GF-D8 (cell line): Measurements from ENCODE around the gene TNFAIP8.
A peak's percentile ranks its signal among the peaks of the same experiment; 100 is the strongest.
"Not testable (repeated sequence)": the region's sequence is repeated elsewhere in the genome, so short reads cannot be mapped to it uniquely, and the experiment has no call there.

Experiments used
- DNase-seq: peaks from one replicate; lab custom pipeline; 2025; lab: John Stamatoyannopoulos, UW

TNFAIP8 gene

DNA sequence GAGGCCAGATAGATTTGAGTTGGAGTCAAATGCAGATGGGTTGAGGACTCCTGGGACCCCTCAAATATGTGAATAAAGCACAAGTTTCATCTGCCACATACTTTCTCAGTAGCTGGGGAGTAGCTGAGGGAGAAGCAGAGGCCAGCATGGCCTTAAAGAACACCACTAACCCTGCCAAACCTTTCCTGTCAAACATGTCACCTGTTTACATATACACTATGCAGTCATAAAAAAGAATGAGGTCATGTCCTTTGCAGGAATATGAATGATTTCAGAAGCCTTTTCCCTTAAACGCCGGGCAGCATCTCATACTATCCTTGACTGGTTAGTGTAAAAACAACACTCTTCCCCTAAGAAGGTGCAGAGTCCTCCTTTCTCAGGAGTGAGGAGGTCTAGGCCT lies 71.2 kb downstream of the TNFAIP8 start:
- DNase-seq: no peak

DNA sequence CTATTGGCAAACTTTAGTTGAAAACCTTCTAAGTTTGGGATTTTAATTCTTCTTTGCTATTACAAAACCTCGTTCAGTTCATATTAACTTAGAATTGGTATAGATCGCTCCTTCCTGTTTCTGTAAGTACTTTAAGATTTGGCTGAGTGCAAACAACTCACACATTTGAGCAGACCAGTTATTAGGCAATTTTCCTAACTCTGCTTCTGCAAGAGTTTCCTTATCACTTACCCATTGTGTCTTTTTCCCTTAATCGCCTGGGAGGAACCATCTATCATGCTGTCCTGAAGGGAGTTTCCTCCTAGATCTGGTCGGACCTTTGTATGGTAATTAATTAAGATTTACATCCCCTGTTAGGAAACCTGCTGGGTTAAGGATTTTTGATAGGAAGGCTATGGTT lies 71.8 kb downstream of the TNFAIP8 start:
- DNase-seq: peak; percentile 34

DNA sequence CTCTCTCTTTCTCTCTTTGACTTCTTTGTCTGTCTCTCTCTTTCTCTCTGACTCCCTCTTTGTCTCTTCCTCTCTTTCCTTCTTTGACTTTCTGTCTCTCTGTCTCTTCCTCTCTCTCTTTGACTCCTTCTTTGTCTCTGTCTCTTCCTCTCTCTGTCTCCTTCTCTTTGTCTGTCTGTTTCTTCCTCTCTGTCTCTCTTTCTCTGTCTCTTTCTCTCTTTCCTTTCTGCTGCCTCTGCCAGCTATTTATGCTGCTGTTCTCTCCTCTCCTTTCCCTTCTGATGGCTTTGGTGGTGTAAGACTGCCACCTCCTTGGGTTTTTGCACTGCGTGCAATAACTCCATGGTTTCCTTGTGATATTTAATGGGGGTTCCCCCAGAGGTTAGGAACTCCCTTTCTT lies 72.3 kb downstream of the TNFAIP8 start:
- DNase-seq: not testable (repeated sequence)

DNA sequence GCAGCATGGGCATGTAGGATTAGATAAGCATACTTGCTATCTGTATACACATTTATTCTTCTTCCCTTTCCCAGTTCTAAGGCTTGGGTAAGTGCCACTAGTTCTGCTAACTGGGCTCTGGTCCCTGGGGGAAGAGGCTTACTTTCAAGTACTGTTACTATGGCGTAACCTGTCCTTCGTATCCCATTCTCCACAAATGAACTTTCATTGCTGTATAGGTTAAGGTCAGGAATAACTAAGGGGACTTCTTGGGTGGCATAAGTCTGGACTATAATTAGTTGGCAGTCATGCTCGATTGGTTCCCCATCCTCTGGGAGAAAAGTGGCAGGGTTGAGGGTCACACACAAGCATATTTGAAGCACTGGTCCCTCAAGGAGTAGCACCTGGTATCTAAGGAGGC lies 72.8 kb downstream of the TNFAIP8 start:
- not testable (repeated sequence) for DNase-seq

DNA sequence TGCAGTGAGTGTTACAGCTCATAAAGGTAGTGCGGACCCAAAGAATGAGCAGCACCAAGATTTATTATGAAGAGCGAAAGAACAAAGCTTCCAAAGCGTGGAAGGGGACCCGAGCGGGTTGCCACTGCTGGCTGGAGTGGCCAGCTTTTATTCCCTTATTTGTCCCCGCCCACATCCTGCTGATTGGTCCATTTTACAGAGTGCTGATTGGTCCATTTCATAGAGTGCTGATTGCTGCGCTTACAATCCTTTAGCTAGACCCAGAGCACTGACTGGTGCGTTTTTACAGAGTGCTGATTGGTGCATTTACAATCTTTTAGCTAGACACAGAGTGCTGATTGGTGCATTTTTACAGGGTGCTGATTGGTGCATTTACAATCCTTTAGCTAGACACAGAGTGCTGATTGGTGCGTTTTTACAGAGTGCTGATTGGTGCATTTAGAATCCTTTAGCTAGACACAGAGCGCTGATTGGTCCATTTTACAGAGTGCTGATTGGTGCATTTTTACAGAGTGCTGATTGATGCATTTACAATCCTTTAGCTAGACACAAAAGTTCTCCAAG lies 76.9 kb downstream of the TNFAIP8 start:
- DNase-seq: not testable (repeated sequence)

DNA sequence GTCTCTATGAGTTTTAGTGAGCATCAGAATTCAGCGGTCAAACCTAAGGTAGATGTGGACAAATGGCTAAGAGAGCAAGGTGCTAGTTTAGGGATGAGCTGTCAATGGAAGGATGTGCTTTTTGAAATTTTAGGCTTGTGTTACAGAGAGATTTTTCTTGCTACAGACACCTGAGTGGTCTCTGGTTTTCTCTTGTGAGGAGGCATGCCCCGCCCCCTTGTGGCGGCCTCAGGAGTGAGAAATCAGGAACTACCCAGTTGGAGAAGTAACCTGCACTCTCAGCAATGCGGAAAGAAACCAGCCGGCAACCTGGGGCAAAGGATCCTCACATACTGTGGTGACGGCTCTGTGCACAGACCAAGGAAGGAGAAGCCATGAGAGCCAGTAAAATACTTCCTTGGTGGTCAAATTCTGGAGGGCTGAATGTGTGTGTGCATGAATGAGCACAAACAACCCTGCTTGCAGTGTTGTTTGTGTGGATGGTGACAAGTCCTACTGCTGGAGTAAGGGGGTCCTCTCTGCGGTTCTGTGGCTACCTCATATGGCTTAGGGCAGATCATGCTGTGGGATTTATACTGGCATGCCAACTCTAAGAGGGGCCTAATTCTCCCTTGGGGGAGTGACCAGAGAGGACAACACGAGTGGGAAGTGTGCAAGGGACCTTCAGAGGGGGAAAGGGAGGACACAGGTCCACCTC lies 79.8 kb downstream of the TNFAIP8 start:
- DNase-seq: peak; percentile 34

DNA sequence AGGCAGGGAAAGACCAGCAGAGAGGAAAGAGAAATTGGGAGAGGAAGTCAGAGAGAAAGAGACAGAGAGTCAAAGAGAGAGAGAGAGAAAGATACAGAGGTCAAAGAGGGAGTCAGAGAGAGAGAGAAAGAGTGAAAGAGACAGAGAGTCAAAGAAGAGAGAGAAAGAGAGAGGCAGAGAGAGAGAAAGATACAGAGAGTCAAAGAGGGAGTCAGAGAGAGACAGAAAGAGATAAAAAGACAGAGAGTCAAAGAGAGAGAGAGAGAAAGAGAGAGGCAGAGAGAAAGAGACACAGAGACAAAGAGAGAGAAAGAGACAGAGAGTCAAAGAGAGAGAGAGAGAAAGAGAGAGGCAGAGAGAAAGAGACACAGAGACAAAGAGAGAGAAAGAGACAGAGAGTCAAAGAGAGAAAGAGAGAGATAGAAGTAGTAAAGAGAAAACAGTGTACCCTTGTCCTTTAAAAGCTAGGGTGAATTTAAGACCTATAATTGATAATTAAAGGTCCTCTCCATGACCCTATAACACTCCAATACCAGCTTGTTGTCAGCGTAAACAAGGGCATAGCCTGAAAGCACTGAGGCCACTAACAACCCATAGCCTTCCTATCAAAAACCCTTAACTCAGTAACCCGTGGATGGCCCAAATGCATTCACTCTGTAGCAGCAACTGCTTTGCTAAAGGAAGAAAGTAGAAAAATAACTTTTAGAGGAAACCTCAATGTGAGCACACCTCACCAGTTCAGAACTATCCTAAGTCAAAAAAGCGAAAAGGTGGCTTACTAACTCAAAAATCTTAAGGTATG lies 82.2 kb downstream of the TNFAIP8 start:
- DNase-seq: peak; percentile 24

DNA sequence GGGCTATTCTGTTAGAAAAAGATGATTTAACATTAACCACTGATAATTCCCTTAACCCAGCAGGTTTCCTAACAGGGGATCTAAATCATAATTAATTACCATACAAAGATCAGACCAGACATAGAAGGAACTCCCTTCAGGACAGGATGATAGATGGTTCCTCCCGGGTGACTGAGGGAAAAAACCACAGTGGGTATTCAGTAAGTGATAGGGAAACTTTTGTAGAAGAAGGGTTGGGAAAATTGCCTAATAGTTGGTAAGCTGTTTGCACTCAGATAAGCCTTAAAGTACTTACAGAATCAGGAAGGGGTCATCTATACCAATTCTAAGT lies 82.7 kb downstream of the TNFAIP8 start:
- DNase-seq: peak; percentile 73

DNA sequence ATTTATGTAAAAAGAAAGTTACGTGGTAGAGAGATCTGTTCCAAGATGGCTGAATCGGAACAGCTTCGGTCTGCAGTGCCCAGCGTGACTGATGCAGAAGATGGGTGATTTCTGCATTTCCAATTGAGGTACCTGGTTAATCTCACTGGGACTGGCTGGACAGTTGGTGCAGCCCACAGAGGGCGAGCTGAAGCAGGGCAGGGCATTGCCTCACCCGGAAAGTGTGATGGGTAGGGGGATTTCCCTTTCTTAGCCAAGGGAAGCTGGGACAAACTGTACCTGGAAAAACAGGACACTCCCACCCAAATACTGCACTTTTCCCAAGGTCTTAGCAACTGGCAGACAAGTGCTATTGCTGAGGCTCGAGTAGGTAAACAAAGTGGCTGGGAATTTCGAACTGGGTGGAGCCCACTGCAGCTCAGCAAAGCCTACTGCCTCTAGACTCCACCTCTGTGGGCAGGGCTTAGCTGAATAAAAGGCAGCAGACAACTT lies 83.4 kb downstream of the TNFAIP8 start:
- peak; percentile 22 for DNase-seq

DNA sequence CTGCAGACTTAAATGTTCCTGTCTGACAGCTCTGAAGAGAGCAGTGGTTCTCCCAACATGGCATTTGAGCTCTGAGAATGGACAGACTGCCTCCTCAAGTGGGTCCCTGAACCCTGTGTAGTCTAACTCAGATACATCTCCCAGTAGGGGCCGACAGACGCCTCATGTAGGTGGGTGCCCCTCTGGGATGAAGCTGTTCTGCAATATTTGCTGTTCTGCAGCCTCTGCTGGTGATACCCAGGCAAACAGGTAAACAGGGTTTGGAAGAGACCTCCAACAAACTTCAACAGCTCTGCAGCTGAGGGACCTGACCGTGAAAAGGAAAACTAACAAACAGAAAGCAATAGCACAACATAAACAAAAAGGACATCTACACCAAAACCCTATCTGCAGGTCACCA lies 83.8 kb downstream of the TNFAIP8 start:
- DNase-seq: not testable (repeated sequence)

DNA sequence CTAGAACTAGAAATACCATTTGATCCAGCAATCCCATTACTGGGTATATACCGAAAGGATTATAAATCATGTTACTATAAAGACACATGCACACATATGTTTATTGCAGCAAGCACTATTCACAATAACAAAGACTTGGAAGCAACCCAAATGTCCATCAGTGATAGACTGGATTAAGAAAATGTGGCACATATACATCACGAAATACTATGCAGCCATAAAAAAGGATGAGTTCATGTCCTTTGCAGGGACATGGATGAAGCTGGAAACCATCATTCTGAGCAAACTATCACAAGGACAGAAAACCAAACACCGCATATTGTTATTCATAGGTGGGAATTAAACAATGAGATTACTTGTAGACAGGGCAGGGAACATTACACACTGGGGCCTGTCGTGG lies 88.8 kb downstream of the TNFAIP8 start:
- not testable (repeated sequence) for DNase-seq

DNA sequence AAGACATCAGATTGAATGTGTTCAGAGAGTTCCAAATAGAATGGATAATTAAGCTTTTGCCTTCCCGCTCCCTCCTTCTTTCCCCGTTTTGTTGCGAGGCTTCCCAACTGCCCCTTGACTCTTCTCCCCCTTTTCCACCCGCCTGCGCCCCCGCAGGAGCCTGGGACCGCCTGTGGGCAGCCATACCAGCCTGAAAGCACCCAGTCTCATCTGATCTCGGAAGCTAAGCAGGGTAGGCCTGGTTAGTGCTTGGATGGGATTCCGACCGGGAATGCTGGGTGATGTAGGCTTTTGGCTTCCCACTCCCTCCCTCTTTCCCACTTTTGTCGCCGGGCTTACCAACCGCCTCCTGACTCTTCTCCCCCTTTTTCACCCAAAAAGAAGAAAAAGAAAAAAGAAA lies 89.7 kb downstream of the TNFAIP8 start:
- DNase-seq: no peak
